Prostate gland (tissue), 2 donors: ENCODE data around the gene STAT4.

ENCODE experiments used
- POLR2A ChIP-seq: fragments of 450-650 bp; IDR thresholded peaks from one replicate; pipeline ENCODE4 v1.6.1; 2016; ENCODE audit warnings: antibody characterized with exemption, mild to moderate bottlenecking
- POLR2AphosphoS5 ChIP-seq: sonication (generic); formaldehyde crosslinking; IDR thresholded peaks from one replicate; pipeline ENCODE4 v1.6.1; 2017; ENCODE audit warnings: antibody characterized with exemption
- TF ChIP-seq, protein P1 (sequence below), 4 experiments: fragments of 200-600 bp in 2 of 4; fragments of 450-650 bp in 2 of 4; sonication (generic) in 2 of 4; IDR thresholded peaks; 1 replicate in 3 of 4; 2 replicates in 1 of 4; pipeline ENCODE4 v1.5.1; 2016 to 2019; ENCODE audit warnings: antibody characterized with exemption in 4 of 4, mild to moderate bottlenecking in 2 of 4, moderate library complexity in 2 of 4

DNA sequence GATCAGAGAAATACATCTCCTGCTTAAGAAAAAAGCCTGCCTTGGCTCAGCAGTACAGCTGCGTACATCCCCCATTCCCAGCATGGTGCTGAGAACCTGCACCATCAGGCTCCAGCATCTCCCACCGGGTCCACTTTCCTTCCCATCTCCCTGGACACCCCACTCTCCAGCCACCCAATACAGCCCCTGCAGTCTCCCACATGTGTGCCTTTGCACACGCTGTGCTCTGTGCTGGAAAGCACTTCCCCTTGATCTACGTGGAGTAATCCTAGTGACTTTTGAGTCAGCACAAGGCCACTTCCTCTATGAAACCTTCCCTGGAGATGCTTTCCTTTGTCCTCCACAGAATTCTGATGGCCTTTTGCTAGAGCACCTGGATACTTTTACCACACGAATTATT, 153.8 kb downstream of the STAT4 start:
- TF ChIP-seq POLR2AphosphoS5 (no peak), POLR2A (no peak)
- TF ChIP-seq, protein P1, sequence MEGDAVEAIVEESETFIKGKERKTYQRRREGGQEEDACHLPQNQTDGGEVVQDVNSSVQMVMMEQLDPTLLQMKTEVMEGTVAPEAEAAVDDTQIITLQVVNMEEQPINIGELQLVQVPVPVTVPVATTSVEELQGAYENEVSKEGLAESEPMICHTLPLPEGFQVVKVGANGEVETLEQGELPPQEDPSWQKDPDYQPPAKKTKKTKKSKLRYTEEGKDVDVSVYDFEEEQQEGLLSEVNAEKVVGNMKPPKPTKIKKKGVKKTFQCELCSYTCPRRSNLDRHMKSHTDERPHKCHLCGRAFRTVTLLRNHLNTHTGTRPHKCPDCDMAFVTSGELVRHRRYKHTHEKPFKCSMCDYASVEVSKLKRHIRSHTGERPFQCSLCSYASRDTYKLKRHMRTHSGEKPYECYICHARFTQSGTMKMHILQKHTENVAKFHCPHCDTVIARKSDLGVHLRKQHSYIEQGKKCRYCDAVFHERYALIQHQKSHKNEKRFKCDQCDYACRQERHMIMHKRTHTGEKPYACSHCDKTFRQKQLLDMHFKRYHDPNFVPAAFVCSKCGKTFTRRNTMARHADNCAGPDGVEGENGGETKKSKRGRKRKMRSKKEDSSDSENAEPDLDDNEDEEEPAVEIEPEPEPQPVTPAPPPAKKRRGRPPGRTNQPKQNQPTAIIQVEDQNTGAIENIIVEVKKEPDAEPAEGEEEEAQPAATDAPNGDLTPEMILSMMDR (IDR thresholded peaks at IDR 0.05): no peak
